ENCODE measurements around the gene WDR36. TPM values are rescaled to one million over a fixed set of nuclear protein-coding genes. Genes with fewer than 3 reads are reported as not detected.

WDR36 gene
- total and polyA plus RNA-seq, 10 of the 15 experiments (the other 5 are each of a cell fraction or from before 2014, with no cell fraction given), result 13.3 to 61.8 (median 47.0) TPM

GRCh38 chr5:111113678-111114077, 21.5 kb downstream of the WDR36 start (continued):
- TF ChIP-seq REST (IDR thresholded peaks at IDR 0.05; ENCODE audit: low read depth, low read length) (no peak), ATF7 (IDR thresholded peaks at IDR 0.05; ENCODE audit: low read depth) (no peak)

GRCh38 chr5:111115229-111115628, 23.1 kb downstream of the WDR36 start:
- peaks cover 3 to 20% of the 10 kb centered on the region in 2 experiments for H3K36me3 ChIP-seq (ENCODE audit: control insufficient read depth in 2 of 2, insufficient read depth in 2 of 2, low read length in 1 of 2)
- intact Hi-C loops (cut with micrococcal nuclease; ENCODE audit: unreplicated experiment) (no loop called here), in situ Hi-C loops (cut with MboI) (no loop called here)
- FAIRE-seq (no peak), DNase-seq (ENCODE audit: low read depth, low spot score) (no peak), ATAC-seq (peak; percentile 36)
- H3K4me1 ChIP-seq (ENCODE audit: control insufficient read depth, insufficient read depth, low read length), result no peaks in the 10 kb centered on the region
- H3K9me3 ChIP-seq (replicated peaks; ENCODE audit: control insufficient read depth, insufficient read depth, low read length), result no peaks in the 10 kb centered on the region
- RAD21 ChIA-PET (ENCODE audit: unreplicated experiment), result no interaction called here
- H3K4me3 ChIP-seq, result no peak overlapping the region
- SMC1A ChIA-PET (ENCODE audit: uncharacterized antibody, unreplicated experiment), result interaction anchor here (0.6 to 1.4 kb wide), 3 partner anchors 11 to 165 kb away, joined by 3 to 6 read pairs (median 3); no protein-coding TSS in a partner anchor
- POLR2A ChIA-PET, result interaction anchor here (1.1 kb wide), 1 partner anchor 362 kb away, joined by 6 read pairs; no protein-coding TSS in a partner anchor
- no peak overlapping the region for H2AFZ ChIP-seq (ENCODE audit: control insufficient read depth, low read depth, low read length)
- TF ChIP-seq MLLT1 (IDR thresholded peaks at IDR 0.05), result no peak
- TF ChIP-seq SPI1 (IDR thresholded peaks at IDR 0.05; ENCODE audit: borderline replicate concordance, insufficient read depth, low read depth, low read length), result peak; percentile 80
- no peak for TF ChIP-seq ZNF687 (IDR thresholded peaks at IDR 0.05)
- H3K27me3 ChIP-seq (replicated peaks in 1 of 2; ENCODE audit: control insufficient read depth in 2 of 2, insufficient read depth in 2 of 2, low read length in 1 of 2), result no peaks in the 10 kb centered on the region
- H3K79me2 ChIP-seq (ENCODE audit: control insufficient read depth, insufficient read depth, low read length), result no peaks in the 10 kb centered on the region
- H3K27ac ChIP-seq (ENCODE audit: control insufficient read depth, insufficient read depth), result no peak overlapping the region
- 100% methylated on average over 1 of the region's 1 CpG for WGBS (ENCODE audit: insufficient coverage, insufficient replicate concordance, low lambda C conversion rate, missing lambda C conversion rate)
- CTCF ChIA-PET, result interaction anchor here (0.7 to 0.9 kb wide), 3 partner anchors 45 to 118 kb away, joined by 3 to 4 read pairs (median 3); no protein-coding TSS in a partner anchor
- no peak overlapping the region for H3K9ac ChIP-seq (ENCODE audit: control insufficient read depth, insufficient read depth, low read length)
- H4K20me1 ChIP-seq (ENCODE audit: control insufficient read depth, insufficient read depth), result no peaks in the 10 kb centered on the region
- no TSS peak for BruUV-seq (replicated peaks)
- no peak overlapping the region for H3K4me2 ChIP-seq (ENCODE audit: control insufficient read depth, insufficient read depth)

All from GM12878 (cell line).